Measurements from ENCODE around the gene C1orf56. TPM values are rescaled to one million over a fixed set of nuclear protein-coding genes. Genes with fewer than 3 reads are reported as not detected.
A peak's percentile ranks its signal among the peaks of the same experiment; 100 is the strongest.

C1orf56 gene
- total and polyA plus RNA-seq, 2 of the 13 experiments (the other 11 are each of a cell fraction or from before 2014, with no cell fraction given), result 1.5 to 3.2 TPM

DNA sequence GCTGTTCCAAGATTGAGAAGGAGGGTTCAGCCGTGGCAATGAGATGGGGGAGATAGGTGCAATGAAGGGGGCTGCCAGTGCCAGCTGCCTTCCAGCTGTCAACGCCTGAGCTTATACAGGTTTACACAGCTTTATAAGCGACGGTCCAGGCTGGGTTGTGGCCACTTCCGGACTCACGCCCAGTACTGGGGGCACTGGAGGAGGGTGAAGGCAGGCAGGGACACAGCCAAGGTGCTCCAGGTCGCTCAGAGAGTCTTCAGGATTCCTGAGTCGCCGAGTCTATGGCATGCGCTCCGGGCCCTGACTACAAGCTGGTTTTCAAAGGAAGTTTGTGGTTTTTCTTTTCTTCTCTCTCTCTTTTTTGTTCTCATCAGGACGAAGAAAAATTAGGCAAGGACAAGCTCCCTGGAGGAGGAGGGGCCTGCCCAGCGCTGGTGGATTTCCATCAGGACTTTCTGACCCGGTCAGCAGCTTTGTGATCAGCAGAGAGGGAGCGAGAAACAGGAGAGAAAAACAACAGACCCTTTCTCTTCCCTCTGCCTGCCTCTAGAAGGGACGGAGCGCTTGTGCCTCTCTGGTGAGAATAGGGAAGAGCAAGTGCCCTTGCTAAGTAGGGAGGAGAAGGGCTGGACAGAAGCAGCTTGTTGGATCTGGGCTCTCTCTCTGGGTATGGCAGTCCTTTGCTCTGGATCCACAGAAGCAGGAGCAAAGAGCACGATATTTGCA, 41.1 kb upstream of the C1orf56 start, which contains the start of gene MINDY1 (continued):
- peak; percentile 50; the same call in 1 of the 2 replicates for TF ChIP-seq MAFF (IDR thresholded peaks at IDR 0.05; ENCODE audit: low read depth, low read length)
- 0 out of 2 replicates have a peak, but pooled peaks have one; percentile 9 for TF ChIP-seq ZBTB3 (CRISPR knock-in tag; IDR thresholded peaks at IDR 0.05; ENCODE audit: borderline replicate concordance, low read depth)
- peak; percentile 92 for TF ChIP-seq ZNF317 (CRISPR knock-in tag; IDR thresholded peaks at IDR 0.05)
- TF ChIP-seq HNF4G (IDR thresholded peaks at IDR 0.05; ENCODE audit: borderline replicate concordance, low read depth, low read length), result peak; percentile 2; the same call in 1 of the 2 replicates
- TF ChIP-seq HNF4G (CRISPR knock-in tag; IDR thresholded peaks at IDR 0.05; ENCODE audit: borderline replicate concordance, low read depth), result no peak
- TF ChIP-seq MAZ (IDR thresholded peaks at IDR 0.05; ENCODE audit: borderline replicate concordance, low read depth, low read length), result no peak
- TF ChIP-seq MAZ (CRISPR knock-in tag; IDR thresholded peaks at IDR 0.05; ENCODE audit: low read depth), result peak; percentile 3; the same call in 1 of the 2 replicates
- no peak for TF ChIP-seq ZNF790 (CRISPR knock-in tag; IDR thresholded peaks at IDR 0.05; ENCODE audit: borderline replicate concordance)
- TF ChIP-seq, protein P1, sequence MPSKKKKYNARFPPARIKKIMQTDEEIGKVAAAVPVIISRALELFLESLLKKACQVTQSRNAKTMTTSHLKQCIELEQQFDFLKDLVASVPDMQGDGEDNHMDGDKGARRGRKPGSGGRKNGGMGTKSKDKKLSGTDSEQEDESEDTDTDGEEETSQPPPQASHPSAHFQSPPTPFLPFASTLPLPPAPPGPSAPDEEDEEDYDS (CRISPR knock-in tag; IDR thresholded peaks at IDR 0.05), result peak; percentile 51
- 0 out of 2 replicates have a peak, but pooled peaks have one; percentile 6 for TF ChIP-seq MTA1 (CRISPR knock-in tag; IDR thresholded peaks at IDR 0.05; ENCODE audit: borderline replicate concordance)
- 0 out of 2 replicates have a peak, but pooled peaks have one; percentile 41 for TF ChIP-seq PITX1 (CRISPR knock-in tag; IDR thresholded peaks at IDR 0.05)
- TF ChIP-seq RCOR2 (CRISPR knock-in tag; IDR thresholded peaks at IDR 0.05), result 0 out of 2 replicates have a peak, but pooled peaks have one; percentile 9
- TF ChIP-seq, protein P2, sequence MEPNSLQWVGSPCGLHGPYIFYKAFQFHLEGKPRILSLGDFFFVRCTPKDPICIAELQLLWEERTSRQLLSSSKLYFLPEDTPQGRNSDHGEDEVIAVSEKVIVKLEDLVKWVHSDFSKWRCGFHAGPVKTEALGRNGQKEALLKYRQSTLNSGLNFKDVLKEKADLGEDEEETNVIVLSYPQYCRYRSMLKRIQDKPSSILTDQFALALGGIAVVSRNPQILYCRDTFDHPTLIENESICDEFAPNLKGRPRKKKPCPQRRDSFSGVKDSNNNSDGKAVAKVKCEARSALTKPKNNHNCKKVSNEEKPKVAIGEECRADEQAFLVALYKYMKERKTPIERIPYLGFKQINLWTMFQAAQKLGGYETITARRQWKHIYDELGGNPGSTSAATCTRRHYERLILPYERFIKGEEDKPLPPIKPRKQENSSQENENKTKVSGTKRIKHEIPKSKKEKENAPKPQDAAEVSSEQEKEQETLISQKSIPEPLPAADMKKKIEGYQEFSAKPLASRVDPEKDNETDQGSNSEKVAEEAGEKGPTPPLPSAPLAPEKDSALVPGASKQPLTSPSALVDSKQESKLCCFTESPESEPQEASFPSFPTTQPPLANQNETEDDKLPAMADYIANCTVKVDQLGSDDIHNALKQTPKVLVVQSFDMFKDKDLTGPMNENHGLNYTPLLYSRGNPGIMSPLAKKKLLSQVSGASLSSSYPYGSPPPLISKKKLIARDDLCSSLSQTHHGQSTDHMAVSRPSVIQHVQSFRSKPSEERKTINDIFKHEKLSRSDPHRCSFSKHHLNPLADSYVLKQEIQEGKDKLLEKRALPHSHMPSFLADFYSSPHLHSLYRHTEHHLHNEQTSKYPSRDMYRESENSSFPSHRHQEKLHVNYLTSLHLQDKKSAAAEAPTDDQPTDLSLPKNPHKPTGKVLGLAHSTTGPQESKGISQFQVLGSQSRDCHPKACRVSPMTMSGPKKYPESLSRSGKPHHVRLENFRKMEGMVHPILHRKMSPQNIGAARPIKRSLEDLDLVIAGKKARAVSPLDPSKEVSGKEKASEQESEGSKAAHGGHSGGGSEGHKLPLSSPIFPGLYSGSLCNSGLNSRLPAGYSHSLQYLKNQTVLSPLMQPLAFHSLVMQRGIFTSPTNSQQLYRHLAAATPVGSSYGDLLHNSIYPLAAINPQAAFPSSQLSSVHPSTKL (CRISPR knock-in tag; IDR thresholded peaks at IDR 0.05), result peak; percentile 50; the same call in 1 of the 2 replicates
- TF ChIP-seq SRSF1 (optimal IDR thresholded peaks at IDR 0.05; ENCODE audit: low read depth, low read length), result peak; percentile 38
- TF ChIP-seq, protein P3, sequence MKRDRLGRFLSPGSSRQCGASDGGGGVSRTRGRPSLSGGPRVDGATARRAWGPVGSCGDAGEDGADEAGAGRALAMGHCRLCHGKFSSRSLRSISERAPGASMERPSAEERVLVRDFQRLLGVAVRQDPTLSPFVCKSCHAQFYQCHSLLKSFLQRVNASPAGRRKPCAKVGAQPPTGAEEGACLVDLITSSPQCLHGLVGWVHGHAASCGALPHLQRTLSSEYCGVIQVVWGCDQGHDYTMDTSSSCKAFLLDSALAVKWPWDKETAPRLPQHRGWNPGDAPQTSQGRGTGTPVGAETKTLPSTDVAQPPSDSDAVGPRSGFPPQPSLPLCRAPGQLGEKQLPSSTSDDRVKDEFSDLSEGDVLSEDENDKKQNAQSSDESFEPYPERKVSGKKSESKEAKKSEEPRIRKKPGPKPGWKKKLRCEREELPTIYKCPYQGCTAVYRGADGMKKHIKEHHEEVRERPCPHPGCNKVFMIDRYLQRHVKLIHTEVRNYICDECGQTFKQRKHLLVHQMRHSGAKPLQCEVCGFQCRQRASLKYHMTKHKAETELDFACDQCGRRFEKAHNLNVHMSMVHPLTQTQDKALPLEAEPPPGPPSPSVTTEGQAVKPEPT (CRISPR knock-in tag; IDR thresholded peaks at IDR 0.05; ENCODE audit: low read depth), result no peak
- 0 out of 2 replicates have a peak, but pooled peaks have one; percentile 34 for TF ChIP-seq ZNF552 (CRISPR knock-in tag; IDR thresholded peaks at IDR 0.05; ENCODE audit: borderline replicate concordance)
- 0 out of 2 replicates have a peak, but pooled peaks have one; percentile 48 for TF ChIP-seq SOX5 (CRISPR knock-in tag; IDR thresholded peaks at IDR 0.05; ENCODE audit: borderline replicate concordance)
- peak; percentile 81 for TF ChIP-seq ELF1 (CRISPR knock-in tag; IDR thresholded peaks at IDR 0.05)
- TF ChIP-seq SRF (IDR thresholded peaks at IDR 0.05; ENCODE audit: low read depth, low read length), result 0 out of 2 replicates have a peak, but pooled peaks have one; percentile 2
- TF ChIP-seq, protein P4, sequence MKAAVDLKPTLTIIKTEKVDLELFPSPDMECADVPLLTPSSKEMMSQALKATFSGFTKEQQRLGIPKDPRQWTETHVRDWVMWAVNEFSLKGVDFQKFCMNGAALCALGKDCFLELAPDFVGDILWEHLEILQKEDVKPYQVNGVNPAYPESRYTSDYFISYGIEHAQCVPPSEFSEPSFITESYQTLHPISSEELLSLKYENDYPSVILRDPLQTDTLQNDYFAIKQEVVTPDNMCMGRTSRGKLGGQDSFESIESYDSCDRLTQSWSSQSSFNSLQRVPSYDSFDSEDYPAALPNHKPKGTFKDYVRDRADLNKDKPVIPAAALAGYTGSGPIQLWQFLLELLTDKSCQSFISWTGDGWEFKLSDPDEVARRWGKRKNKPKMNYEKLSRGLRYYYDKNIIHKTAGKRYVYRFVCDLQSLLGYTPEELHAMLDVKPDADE (CRISPR knock-in tag; IDR thresholded peaks at IDR 0.05), result no peak
- TF ChIP-seq PHF21A (CRISPR knock-in tag; IDR thresholded peaks at IDR 0.05), result 0 out of 2 replicates have a peak, but pooled peaks have one; percentile 35
